ENCODE data around the gene CGNL1.
A peak's percentile ranks its signal among the peaks of the same experiment; 100 is the strongest.

CGNL1 gene, protein sequence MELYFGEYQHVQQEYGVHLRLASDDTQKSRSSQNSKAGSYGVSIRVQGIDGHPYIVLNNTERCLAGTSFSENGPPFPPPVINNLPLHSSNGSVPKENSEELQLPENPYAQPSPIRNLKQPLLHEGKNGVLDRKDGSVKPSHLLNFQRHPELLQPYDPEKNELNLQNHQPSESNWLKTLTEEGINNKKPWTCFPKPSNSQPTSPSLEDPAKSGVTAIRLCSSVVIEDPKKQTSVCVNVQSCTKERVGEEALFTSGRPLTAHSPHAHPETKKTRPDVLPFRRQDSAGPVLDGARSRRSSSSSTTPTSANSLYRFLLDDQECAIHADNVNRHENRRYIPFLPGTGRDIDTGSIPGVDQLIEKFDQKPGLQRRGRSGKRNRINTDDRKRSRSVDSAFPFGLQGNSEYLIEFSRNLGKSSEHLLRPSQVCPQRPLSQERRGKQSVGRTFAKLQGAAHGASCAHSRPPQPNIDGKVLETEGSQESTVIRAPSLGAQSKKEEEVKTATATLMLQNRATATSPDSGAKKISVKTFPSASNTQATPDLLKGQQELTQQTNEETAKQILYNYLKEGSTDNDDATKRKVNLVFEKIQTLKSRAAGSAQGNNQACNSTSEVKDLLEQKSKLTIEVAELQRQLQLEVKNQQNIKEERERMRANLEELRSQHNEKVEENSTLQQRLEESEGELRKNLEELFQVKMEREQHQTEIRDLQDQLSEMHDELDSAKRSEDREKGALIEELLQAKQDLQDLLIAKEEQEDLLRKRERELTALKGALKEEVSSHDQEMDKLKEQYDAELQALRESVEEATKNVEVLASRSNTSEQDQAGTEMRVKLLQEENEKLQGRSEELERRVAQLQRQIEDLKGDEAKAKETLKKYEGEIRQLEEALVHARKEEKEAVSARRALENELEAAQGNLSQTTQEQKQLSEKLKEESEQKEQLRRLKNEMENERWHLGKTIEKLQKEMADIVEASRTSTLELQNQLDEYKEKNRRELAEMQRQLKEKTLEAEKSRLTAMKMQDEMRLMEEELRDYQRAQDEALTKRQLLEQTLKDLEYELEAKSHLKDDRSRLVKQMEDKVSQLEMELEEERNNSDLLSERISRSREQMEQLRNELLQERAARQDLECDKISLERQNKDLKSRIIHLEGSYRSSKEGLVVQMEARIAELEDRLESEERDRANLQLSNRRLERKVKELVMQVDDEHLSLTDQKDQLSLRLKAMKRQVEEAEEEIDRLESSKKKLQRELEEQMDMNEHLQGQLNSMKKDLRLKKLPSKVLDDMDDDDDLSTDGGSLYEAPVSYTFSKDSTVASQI

DNA sequence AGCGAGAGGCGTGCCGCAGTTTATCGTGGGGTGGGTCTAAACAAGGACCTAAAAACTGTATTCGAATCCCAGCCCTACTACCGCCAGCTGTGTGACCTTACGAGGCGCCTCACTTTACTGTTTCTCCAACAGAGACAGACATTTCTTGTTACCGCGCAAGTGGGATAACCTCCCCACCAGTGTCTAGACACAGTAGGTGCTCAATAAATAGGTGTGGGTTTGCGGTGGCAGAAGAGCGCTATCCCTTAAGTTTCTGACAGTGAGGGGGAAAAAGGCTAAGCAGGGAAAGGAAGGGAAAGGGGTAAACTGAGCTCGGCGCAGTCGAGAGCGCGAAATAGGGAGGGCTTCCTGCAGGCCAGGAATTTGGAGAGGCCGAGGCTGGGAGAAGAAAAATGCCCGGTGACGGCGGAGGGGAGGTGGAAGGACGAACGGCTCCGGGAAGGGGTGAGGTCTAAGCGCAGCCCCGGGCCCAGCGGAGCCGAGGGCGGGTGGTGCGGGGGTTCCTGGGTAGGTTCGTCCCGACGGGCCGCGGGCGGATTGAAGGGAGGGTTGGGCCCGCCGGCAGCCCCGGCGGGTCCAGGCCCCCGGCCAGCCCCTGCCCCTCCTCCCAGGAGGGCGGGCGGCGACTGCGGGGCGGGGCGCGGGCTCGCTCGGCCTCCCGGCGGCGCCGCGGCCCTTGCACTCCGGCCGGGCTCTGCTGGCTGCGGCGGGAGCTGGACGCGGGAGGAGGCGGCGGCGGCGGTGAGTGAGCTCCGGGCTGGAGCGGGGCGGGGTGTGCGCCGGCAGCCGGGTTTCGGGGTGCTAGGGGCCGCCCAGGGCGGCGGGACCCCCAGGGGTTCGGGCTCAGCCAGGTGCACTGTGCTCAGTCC is at the start of gene CGNL1:
Gene CGNL1, plus strand, starts transcription at position 679 of the 869 bp plus-strand sequence. CDS start 61,495 bp downstream, outside the sequence.
- DNase-seq: peak in 22 of 51 donors; percentile 9 to 57 (median 31)

DNA sequence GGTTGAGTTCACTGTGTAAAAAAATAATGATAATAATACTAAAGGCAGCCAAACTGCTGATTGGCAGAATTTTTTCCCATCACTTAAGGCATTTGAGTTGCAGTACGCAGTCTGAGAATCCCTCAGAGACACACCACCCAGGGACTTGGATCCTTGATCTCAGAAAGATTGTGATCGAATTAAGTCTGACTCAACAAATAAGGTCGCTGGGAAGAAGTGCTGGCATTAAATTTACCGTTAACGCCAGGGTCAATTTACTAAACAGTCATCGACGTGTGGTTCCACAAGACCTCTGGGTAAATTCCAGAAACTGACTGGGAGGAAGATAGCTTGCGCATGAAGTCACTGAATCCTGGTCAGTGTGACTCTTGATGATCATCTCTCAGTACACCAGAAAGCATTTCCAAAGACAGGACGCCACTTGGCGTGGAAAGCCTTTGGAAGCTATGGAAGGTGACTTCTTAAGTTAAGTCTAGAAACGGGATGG is 48.3 kb upstream of the CGNL1 start:
- no peak for DNase-seq

DNA sequence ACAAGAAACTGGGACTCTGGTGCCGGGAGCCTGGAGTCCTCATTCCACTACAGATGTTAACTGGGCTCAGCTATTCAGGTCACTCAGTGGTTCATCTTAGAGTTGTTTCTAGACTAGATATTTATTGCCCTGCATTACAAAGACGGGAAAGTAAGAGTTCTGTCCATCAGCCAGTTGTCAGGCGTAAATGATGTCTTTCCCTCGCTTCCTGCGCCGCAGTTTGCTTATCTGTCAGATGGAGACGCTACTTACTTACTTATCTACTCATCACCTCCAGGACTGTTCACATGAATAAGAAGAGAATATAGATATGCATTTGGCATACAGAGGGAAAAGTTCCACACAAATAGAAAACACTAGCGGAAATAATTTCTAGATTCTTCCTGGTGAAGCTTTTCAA is 47.8 kb upstream of the CGNL1 start:
- DNase-seq: no peak

DNA sequence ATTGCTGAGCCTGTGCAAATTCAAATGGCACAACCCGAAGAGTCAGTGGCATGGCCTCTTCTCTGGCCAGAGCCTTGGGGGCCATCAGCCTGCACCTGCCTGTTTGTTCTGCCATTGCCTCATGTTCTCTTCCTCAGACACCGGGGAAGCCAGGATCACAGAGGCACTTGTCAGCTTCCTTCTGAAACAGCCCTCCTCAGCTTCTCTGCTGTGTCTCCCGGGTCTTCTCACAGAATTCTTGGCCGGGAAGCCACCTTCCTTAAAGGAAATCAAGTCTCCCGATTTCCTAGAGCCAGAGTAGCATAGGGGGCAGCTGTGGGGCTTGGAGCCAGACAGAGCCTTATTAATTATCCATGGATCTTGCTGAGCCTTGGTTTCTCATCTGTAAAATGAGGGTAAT is 47.4 kb upstream of the CGNL1 start:
- DNase-seq: no peak

DNA sequence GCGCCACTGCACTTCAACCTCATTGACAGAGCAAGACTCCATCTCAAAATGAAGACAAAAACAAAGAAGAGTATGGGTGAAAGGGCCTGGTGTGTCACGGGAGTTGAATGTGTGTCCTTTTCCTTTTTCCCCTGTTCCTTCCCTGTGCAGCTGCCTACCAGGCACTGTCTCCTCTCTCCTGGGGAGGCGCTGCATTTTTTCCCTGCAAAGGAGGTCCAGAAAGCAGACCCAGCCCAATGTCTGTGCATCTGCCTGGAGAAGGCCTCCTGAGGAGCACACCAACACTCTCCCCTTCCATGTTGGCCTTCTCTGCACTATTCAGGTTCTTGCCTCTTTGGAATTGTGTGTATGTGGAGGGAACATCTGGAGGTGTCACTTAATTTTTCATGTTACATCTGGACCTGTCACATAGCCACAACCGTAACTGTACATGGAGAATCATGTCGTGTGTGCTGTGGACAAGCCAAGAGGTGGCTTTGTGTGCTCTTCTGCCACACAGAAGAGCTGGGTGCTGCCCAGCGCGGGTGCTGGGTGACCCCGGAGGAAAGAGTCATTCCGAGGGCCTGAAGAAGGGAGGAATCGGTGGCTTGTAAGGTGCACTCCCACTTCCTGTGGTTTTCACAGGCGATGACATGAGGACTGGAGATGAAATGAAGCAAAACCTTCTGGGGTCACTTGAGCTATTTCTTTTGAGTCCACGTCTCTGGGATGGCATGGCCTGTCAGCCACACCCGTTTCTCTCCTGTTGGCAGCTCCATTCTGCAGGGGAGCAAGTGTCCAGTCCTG is 46.5 kb upstream of the CGNL1 start:
- no peak for DNase-seq

DNA sequence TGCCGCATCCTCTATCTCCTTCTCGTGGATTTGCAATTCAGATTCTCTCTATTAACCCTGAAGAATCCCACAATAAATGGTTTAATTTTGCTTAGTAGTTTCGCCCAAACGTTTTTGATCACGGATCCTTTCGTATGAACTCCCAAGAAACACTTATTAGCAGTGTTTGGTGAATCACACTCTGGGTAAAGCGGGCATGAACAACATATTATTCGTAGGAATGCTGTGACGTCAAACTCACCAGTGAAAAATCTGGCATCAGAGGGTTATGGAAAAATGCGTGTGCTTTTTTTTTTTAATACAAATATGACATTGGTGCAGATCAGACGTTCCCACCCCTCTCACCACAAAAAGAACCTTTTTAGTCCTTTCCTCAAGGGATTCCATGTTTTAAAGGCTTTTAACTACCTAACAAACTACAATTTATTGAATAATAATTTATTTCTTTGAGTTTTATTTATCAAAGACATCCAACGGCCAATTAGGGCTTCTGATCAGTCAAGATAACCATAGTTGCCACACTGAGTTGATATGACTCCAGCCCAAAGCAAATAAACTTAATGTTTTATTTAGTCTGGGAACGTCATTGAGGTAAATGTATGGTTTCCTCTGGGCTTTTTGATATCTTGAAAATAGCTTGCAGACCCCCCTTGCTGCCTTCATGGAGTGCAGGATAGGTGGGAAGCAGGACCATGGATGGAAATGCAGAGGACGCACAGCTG is 45.5 kb upstream of the CGNL1 start:
- DNase-seq: no peak

DNA sequence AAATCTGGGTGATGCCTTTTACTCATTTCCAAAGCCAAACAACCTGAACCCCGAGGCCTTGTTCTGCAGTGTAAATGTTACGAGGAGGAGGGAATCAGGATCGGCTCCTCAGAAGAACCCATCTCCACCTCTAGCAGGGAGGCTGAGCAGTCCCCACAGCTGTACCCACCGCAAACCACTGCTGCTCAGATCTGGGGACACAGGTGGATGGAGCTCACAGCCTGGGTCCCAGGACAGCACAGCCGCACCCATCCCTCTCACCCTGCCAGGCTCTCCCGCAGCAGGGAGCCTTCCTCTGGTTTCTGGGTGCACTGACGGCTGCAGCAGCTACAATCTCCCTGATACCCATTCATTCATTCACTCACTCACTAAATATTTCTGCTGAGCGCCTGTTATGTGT is 44.0 kb upstream of the CGNL1 start:
- DNase-seq: no peak

DNA sequence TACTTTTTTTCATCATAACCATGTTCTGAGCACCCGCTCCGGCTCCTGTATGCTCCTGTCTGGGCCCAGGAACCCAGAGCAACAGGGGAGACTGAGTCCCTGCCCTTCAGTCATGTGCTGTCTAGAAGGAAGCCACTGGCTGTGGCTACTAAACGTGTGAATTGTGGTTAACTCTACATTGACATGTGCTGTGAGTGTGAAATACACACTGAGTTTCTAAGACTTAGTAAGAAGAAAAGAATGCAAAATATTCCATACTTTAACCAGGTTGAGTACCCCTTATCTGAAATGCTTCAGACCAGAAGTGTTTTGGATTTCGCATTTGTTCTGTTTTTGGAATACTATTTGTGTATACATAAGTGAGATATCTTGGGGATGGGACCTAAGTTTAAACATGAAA is 42.8 kb upstream of the CGNL1 start:
- no peak for DNase-seq

DNA sequence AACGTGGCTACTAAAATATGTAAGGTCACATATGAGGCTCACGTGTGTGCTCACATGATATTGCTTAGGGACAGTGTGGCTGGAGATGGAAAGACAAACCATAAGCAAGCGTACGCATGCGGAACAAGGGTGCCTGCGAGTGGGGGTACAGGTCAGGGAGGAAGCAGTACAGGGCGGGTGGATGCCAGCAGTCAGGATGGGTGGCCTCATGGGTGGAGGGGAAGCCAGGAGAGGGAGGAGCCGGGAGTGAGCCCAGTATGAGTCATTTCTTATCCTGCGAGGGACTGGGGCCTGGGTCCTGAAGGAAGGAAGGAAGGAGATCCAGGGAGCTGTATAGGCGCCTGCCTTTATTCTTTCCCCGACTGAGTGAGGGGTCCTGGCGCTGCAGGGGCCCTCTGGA is 42.0 kb upstream of the CGNL1 start:
- DNase-seq: no peak

DNA sequence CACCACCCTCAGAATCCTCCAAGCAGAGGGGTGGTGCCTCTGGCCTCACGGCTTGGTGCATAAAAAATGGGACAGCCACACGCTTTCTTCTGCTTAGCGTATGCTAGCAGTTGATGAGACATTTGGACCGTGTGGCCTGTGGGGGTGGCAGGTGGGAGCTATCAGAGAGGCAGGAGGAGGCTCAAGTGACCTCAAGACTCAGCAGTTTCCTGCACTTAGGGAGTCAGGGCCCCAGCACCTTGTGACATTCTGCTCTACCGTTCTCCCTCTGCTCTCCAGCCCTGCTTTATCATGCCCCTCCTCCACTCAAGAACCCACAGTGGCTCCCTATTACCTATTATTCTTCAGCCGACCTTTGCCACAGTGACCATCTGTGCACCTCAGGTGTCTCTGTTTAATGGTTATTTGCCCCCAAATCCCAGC is 41.0 kb upstream of the CGNL1 start:
- no peak for DNase-seq

DNA sequence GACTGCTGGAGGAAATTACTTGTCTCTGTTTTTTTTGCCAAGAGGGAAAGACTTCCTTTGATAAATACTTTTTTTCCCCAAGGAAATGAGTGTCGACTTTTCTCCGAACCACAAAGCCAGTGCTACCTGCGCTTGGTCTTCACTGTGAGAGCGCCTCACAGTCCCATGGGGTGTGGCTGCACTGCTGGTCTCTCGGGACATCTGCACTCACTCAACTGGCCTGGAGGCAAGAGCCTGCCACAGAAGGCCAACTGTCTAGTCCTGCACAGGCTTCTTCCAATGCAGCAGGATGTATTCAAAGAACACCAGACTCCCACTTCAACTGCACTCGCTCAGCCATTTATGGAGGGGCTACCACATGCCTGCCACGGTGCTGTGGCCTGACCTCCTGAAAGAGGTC is 40.6 kb upstream of the CGNL1 start:
- no peak for DNase-seq

DNA sequence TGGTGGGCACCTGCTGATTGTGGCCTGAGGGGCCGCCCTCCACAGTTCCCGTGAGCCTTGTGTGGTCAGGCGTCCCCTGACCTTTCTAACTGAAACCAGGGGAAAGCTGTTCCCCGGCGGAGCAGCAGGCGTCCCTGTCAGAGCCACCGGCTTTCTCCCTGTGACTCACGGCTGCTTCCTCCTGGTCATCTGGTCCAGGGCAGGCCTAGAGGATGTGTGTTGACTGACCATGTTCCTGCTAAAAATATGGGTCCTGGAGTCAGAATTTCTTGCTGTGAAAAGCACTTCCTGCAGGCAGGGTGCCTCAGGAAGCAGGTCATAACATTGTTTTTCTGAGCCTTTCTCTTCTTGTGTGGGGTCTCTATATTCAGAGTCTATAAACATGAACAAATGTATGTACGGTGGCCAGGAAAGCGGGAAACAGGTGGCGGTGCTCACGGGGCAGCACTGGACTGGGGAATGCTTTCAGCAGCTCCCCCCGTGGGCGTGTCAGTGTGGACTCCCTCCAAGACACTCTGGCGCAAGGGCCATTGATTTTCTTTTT is 38.4 kb upstream of the CGNL1 start:
- DNase-seq: no peak

DNA sequence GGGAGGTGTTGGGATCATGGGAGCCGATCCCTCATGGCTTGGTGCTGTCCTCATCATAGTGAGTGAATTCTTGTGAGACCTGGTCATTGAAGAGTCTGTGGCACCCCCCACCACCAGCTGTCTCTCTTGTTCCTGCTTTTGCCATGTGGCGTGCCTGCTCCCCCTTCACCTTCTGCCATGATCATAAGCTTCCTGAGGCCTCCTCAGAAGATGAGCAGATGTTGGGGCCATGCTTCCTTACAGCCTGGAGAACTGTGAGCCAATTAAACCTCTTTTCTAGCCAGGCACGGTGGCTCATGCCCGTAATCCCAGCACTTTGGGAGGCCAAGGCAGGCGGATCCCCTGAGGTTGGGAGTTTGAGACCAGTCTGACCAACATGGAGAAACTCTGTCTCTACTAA is 37.0 kb upstream of the CGNL1 start:
- no peak for DNase-seq

DNA sequence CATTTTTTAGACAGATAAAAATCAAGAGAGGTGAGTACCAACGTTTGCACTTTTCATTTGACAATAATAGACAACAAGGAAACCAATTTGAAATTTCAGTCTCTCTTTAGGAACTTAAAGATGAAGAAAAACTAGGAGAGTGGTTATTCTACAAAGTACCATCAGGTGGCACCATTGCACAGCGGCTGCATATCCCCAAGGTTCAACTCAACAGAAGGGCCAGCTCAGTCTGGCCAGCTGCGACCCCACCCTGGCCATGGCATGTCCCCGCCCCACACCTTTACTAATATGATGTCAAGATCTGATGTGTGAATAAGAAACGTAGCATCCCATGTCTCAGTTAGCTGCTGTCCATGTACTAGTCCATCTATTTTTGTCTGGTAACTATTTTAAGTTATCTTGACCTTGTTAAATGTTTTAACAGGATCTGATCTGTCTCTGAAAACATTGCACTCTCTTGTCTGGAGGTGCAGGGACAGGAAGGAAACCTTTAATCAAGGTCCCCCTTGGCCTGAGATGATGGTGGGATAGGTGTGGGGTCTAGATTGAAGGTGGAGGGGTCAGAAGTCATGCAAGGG is 35.5 kb upstream of the CGNL1 start:
- DNase-seq: peak in 34 of 51 donors; percentile 4 to 63 (median 23)

DNA sequence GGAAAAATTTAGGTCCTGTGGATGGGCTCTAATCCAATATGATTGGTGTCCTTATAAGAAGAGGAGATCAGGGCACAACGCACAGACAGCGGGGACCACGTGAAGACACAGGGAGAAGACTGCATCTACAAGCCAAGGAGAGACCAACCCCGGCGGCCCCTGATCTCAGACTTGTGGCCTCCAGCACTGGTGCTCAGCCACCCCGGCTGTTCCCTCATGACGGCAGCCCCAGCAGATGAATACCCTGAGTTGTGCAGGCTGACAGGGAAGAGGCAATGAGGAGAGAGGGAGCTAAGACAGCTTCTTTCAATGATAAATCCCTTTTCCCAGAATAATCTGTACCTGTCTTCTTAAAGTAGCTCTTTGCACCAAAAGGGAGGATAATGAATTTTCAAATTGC is 33.3 kb upstream of the CGNL1 start:
- DNase-seq: no peak

DNA sequence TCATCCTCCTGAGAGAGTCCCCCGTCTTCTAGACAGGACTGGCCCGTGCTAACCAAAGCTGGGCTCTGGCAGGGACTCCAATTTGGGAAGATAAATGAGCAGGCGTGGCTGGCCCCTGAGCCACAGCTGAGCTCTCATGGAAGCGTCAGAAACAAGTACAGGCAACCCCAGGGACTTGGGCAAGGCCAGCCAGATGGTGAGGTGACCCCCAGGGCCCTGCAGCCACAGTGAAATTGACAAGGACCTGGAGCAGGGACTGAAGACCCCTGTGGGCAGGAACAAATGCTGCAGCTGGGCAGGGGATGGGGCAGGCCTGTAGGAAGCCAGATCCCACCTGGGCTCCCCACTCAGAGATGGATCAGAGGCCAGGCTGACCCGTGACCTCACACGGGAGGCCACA is 32.8 kb upstream of the CGNL1 start:
- DNase-seq: no peak

DNA sequence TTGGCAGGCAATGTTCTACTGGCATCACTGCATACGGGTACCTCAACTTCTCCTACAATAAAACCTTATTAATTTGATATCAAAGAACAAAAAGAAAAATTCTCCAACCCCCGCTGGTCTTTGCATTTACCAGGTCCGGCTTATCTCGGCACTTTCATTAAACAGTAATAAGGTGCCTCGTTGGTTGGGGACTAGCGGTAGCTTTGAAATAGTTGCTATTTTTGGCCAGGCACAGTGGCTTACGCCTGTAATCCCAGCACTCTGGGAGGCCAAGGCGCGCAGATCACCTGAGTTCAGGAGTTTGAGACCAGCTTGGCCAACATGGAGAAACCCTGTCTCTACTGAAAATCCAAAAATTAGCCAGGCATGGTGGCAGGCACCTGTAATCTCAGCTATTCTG is 32.0 kb upstream of the CGNL1 start:
- DNase-seq: no peak

DNA sequence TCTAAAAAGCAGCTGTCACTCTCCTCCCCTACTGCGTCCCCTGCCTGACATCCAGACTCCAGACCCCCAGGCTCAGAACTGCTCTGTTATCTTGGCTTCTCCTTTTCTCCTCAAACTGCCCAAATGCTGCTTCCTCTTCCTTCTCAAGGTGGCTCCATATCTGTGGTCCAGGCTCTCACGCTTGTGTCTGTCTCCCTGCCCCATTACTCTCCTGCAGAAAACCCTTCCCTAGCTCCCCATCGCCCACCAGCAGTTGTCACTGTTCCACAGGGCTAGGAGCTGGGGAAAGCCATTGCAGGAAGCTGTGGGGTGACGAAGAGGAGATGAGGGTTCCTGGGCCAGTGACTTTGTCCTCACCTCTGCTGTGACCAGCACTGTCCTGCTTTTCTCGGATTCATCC is 30.7 kb upstream of the CGNL1 start:
- DNase-seq: peak in 6 of 51 donors; percentile 5 to 16 (median 9)
